Mesenchymal stem cell (in vitro differentiated cells and primary cell): ENCODE data around the gene COQ4.
A peak's percentile ranks its signal among the peaks of the same experiment; 100 is the strongest.

ENCODE experiments used
- DNase-seq: peaks from one replicate; pipeline ENCODE4 v3.0.0-alpha.2; 2013
- H2AFZ ChIP-seq: one replicate; pipeline ENCODE4 v1.6.1; 2013; ENCODE audit warnings: low read depth, mild to moderate bottlenecking, control low read depth, inconsistent platforms, low read length, moderate library complexity
- H2AK5ac ChIP-seq: 2 replicates; pipeline ENCODE4 v1.6.1; 2013; ENCODE audit warnings: low read length, moderate library complexity, mild to moderate bottlenecking, inconsistent platforms; ENCODE audit not compliant: severe bottlenecking
- H2BK120ac ChIP-seq: one replicate; pipeline ENCODE4 v1.6.1; 2013; ENCODE audit warnings: low read depth, mild to moderate bottlenecking, inconsistent platforms, low read length, moderate library complexity
- H2BK12ac ChIP-seq, 2 experiments: one replicate each; pipeline ENCODE4 v1.6.1; 2013; ENCODE audit warnings: inconsistent platforms in 2 of 2, low read length in 2 of 2, mild to moderate bottlenecking in 2 of 2, moderate library complexity in 2 of 2, control low read depth in 1 of 2
- H2BK15ac ChIP-seq: one replicate; pipeline ENCODE4 v1.6.1; 2013; ENCODE audit warnings: mild to moderate bottlenecking, low read depth, inconsistent platforms; ENCODE audit not compliant: poor library complexity, severe bottlenecking
- H2BK5ac ChIP-seq: 2 replicates; pipeline ENCODE4 v1.6.1; 2013; ENCODE audit warnings: low read depth, mild to moderate bottlenecking, low read length, control low read depth, inconsistent platforms; ENCODE audit not compliant: poor library complexity, severe bottlenecking
- H3K14ac ChIP-seq, 2 experiments: one replicate each; pipeline ENCODE4 v1.6.1; 2013; ENCODE audit warnings: inconsistent platforms in 2 of 2, low read length in 2 of 2, control low read depth in 1 of 2, mild to moderate bottlenecking in 1 of 2, moderate library complexity in 1 of 2
- H3K18ac ChIP-seq, 2 experiments: one replicate each; pipeline ENCODE4 v1.6.1; 2013; ENCODE audit warnings: inconsistent platforms in 2 of 2, low read length in 2 of 2, control low read depth in 1 of 2, low read depth in 1 of 2, mild to moderate bottlenecking in 1 of 2
- H3K23ac ChIP-seq, 2 experiments: one replicate each; pipeline ENCODE4 v1.6.1; 2013; ENCODE audit warnings: inconsistent platforms in 2 of 2, low read length in 2 of 2, mild to moderate bottlenecking in 2 of 2, moderate library complexity in 2 of 2, control low read depth in 1 of 2
- H3K27ac ChIP-seq: 2 replicates; pipeline ENCODE4 v1.5.1; 2013; ENCODE audit warnings: mild to moderate bottlenecking, moderate library complexity, low read length, control low read depth, inconsistent platforms; ENCODE audit not compliant: poor library complexity, severe bottlenecking
- H3K27me3 ChIP-seq, 2 experiments: 2 replicates each; pipeline versions ENCODE4 v1.6.1 to v1.7.0; 2013; ENCODE audit warnings: low read length in 2 of 2, mild to moderate bottlenecking in 2 of 2, moderate library complexity in 2 of 2, control low read depth in 1 of 2, inconsistent platforms in 1 of 2; ENCODE audit not compliant: control insufficient read depth in 1 of 2, insufficient read depth in 1 of 2
- H3K36me3 ChIP-seq, 2 experiments: 2 replicates each; pipeline versions ENCODE4 v1.6.1 to v1.7.0; 2013; ENCODE audit warnings: low read length in 2 of 2, control low read depth in 1 of 2, inconsistent platforms in 1 of 2, low read depth in 1 of 2, mild to moderate bottlenecking in 1 of 2; ENCODE audit not compliant: insufficient read depth in 2 of 2, control insufficient read depth in 1 of 2
- H3K4ac ChIP-seq, 2 experiments: one replicate each; pipeline ENCODE4 v1.6.1; 2013; ENCODE audit warnings: inconsistent platforms in 2 of 2, low read length in 2 of 2, mild to moderate bottlenecking in 2 of 2, moderate library complexity in 2 of 2, control low read depth in 1 of 2, low read depth in 1 of 2
- H3K4me1 ChIP-seq: 2 replicates; pipeline ENCODE4 v1.6.1; 2013; ENCODE audit warnings: low read depth, low read length, control low read depth; ENCODE audit not compliant: control insufficient read depth, insufficient read depth
- H3K4me2 ChIP-seq: 2 replicates; pipeline ENCODE4 v1.6.1; 2013; ENCODE audit warnings: low read length, mild to moderate bottlenecking, inconsistent platforms; ENCODE audit not compliant: poor library complexity, severe bottlenecking
- H3K4me3 ChIP-seq, 2 experiments: 2 replicates each; pipeline versions ENCODE4 v1.5.1 to v1.7.0; 2013; ENCODE audit warnings: low read length in 2 of 2, mild to moderate bottlenecking in 2 of 2, control low read depth in 1 of 2, low read depth in 1 of 2; ENCODE audit not compliant: insufficient read depth in 1 of 2
- H3K79me1 ChIP-seq: replicated peaks from 2 replicates; pipeline ENCODE4 v1.6.1; 2013; ENCODE audit warnings: mild to moderate bottlenecking, control low read depth, low read length, inconsistent platforms; ENCODE audit not compliant: poor library complexity, severe bottlenecking
- H3K9ac ChIP-seq: 2 replicates; pipeline ENCODE4 v1.7.0; 2013; ENCODE audit warnings: mild to moderate bottlenecking, low read length, moderate library complexity
- H3K9me3 ChIP-seq: 2 replicates; pipeline ENCODE4 v1.7.0; 2013; ENCODE audit warnings: mild to moderate bottlenecking, low read length; ENCODE audit not compliant: control insufficient read depth
- H4K8ac ChIP-seq: one replicate; pipeline ENCODE4 v1.6.1; 2013; ENCODE audit warnings: inconsistent platforms, mild to moderate bottlenecking, low read length, moderate library complexity
- H4K91ac ChIP-seq: one replicate; pipeline ENCODE4 v1.6.1; 2013; ENCODE audit warnings: mild to moderate bottlenecking, low read length, inconsistent platforms
- WGBS: methylation state at CpG from one replicate; pipeline ENCODE4 v1.1.7; 2013; ENCODE audit warnings: mixed read lengths; 5-methylcytosine and 5-hydroxymethylcytosine counted together

COQ4 gene

GRCh38 chr9:128314697-128315096 lies 7.9 kb upstream of the COQ4 start:
- Histone ChIP-seq H2BK12ac (no peak overlapping the region), H3K9me3 (no peaks in the 10 kb centered on the region), H2BK5ac (no peak overlapping the region), H3K4ac (no peak overlapping the region), H3K27me3 (no peaks in the 10 kb centered on the region), H3K27ac (no peak overlapping the region), H3K9ac (no peak overlapping the region), H4K8ac (no peak overlapping the region), H3K14ac (no peak overlapping the region), H3K18ac (no peak overlapping the region), H3K36me3 (peaks cover 59 to 60% of the 10 kb centered on the region in 2 experiments), H3K4me1 (no peaks in the 10 kb centered on the region), H2BK120ac (no peak overlapping the region), H2AK5ac (no peak overlapping the region), H3K4me3 (no peak overlapping the region), H4K91ac (no peak overlapping the region), H3K23ac (no peak overlapping the region), H2BK15ac (no peak overlapping the region), H3K4me2 (no peak overlapping the region), H2AFZ (no peak overlapping the region), H3K79me1 (peaks cover 9% of the 10 kb centered on the region)
- no peak for DNase-seq
- 91% methylated on average over 3 of the region's 4 CpGs for WGBS

- Histone ChIP-seq H4K8ac (no peak overlapping the region), H2BK5ac (no peak overlapping the region), H3K23ac (no peak overlapping the region), H3K18ac (no peak overlapping the region), H3K4me3 (no peak overlapping the region), H2AK5ac (no peak overlapping the region), H3K9me3 (no peaks in the 10 kb centered on the region), H4K91ac (no peak overlapping the region), H2BK15ac (no peak overlapping the region), H3K27ac (no peak overlapping the region), H3K9ac (no peak overlapping the region), H3K4ac (no peak overlapping the region), H3K27me3 (no peaks in the 10 kb centered on the region), H2BK12ac (no peak overlapping the region), H3K14ac (no peak overlapping the region), H3K79me1 (peaks cover 14% of the 10 kb centered on the region), H2AFZ (no peak overlapping the region), H2BK120ac (no peak overlapping the region), H3K4me2 (no peak overlapping the region), H3K4me1 (peaks cover 2% of the 10 kb centered on the region), H3K36me3 (peaks cover 43 to 49% of the 10 kb centered on the region in 2 experiments)
- WGBS: 88% methylated on average over 7 of the region's 9 CpGs
- no peak for DNase-seq
Measured at GRCh38 chr9:128316421-128316820, 6.2 kb upstream of the COQ4 start.

GRCh38 chr9:128317629-128318028 lies 5.0 kb upstream of the COQ4 start:
- Histone ChIP-seq H4K91ac (no peak overlapping the region), H3K27me3 (no peaks in the 10 kb centered on the region), H2BK12ac (no peak overlapping the region), H2AFZ (no peak overlapping the region), H3K27ac (no peak overlapping the region), H3K4me1 (peaks cover 5% of the 10 kb centered on the region), H3K36me3 (peaks cover 38 to 47% of the 10 kb centered on the region in 2 experiments), H3K18ac (no peak overlapping the region), H2BK5ac (no peak overlapping the region), H3K4me3 (no peak overlapping the region), H3K9me3 (no peaks in the 10 kb centered on the region), H2BK120ac (no peak overlapping the region), H3K4me2 (no peak overlapping the region), H4K8ac (no peak overlapping the region), H3K14ac (no peak overlapping the region), H3K79me1 (peaks cover 20% of the 10 kb centered on the region), H3K23ac (no peak overlapping the region), H2BK15ac (no peak overlapping the region), H2AK5ac (no peak overlapping the region), H3K4ac (no peak overlapping the region), H3K9ac (no peak overlapping the region)
- no peak for DNase-seq
- WGBS: 93% methylated on average over 2 of the region's 2 CpGs

GRCh38 chr9:128321343-128321742 lies 1.3 kb upstream of the COQ4 start:
- peak overlapping the region; percentile 0 for H2AK5ac ChIP-seq
- peak overlapping the region; percentile 93 for H3K9ac ChIP-seq
- peaks cover 29 to 43% of the 10 kb centered on the region in 2 experiments for H3K36me3 ChIP-seq
- no peak overlapping the region for H2BK5ac ChIP-seq
- H3K4me2 ChIP-seq: peak overlapping the region; percentile 72
- H3K79me1 ChIP-seq: peaks cover 31% of the 10 kb centered on the region
- no peak overlapping the region for H2BK15ac ChIP-seq
- H2BK120ac ChIP-seq: no peak overlapping the region
- no peak overlapping the region for H3K18ac ChIP-seq
- 93% methylated on average over 4 of the region's 7 CpGs for WGBS
- peaks cover 12% of the 10 kb centered on the region for H3K4me1 ChIP-seq
- H3K27me3 ChIP-seq: no peaks in the 10 kb centered on the region
- H3K4ac ChIP-seq: no peak overlapping the region
- H3K27ac ChIP-seq: no peak overlapping the region
- no peak for DNase-seq
- no peak overlapping the region for H2BK12ac ChIP-seq
- H2AFZ ChIP-seq: no peak overlapping the region
- H3K4me3 ChIP-seq: peak overlapping the region in 1 of 2 experiments; percentile 91
- H4K8ac ChIP-seq: no peak overlapping the region
- H4K91ac ChIP-seq: no peak overlapping the region
- H3K14ac ChIP-seq: no peak overlapping the region
- no peaks in the 10 kb centered on the region for H3K9me3 ChIP-seq
- H3K23ac ChIP-seq: no peak overlapping the region
